ENCODE data around the gene GNA15. TPM values are rescaled to one million over a fixed set of nuclear protein-coding genes. Genes with fewer than 3 reads are reported as not detected.

The GNA15 gene
- total and polyA plus RNA-seq, 8 donors = 0.19 to 3.0 (median 1.3) TPM

- ATAC-seq = no peak
- Histone ChIP-seq H3K9me3 (no peaks in the 10 kb centered on the region), H3K36me3 (no peaks in the 10 kb centered on the region), H3K27ac (peak overlapping the region in 1 of 4 donors; percentile 15), H3K27me3 (no peaks in the 10 kb centered on the region), H3K4me1 (peaks cover 26 to 36% (median 29%) of the 10 kb centered on the region in 3 donors), H3K4me3 (peak overlapping the region; percentile 72 to 97 (median 94))
- no peak for TF ChIP-seq CTCF (IDR thresholded peaks at IDR 0.05)
- FAIRE-seq = no peak
- intact Hi-C loops (cut with DNase I) = no loop called here
- WGBS, 2 donors = 3% methylated on average over 31 of the region's 31 CpGs
- peak in 3 of 6 donors; percentile 39 to 76 (median 55) for DNase-seq
These were observed 40.2 kb upstream of the GNA15 start for GRCh38 chr19:3095441-3096191.

GRCh38 chr19:3096267-3096901 is 39.4 kb upstream of the GNA15 start:
- H3K27me3 ChIP-seq = no peaks in the 10 kb centered on the region
- WGBS, 2 donors = 16 to 20% methylated on average over 25 of the region's 25 CpGs

GRCh38 chr19:3096902-3097326 is 38.9 kb upstream of the GNA15 start:
- FAIRE-seq (no peak), DNase-seq (peak in 1 of 6 donors; percentile 67), ATAC-seq (no peak)
- Histone ChIP-seq H3K27me3 (no peaks in the 10 kb centered on the region), H3K4me3 (peak overlapping the region in 2 of 4 donors; percentile 94 to 97), H3K9me3 (no peaks in the 10 kb centered on the region), H3K36me3 (no peaks in the 10 kb centered on the region), H3K4me1 (peaks cover 26 to 36% (median 29%) of the 10 kb centered on the region in 3 donors), H3K27ac (peak overlapping the region in 3 of 4 donors; percentile 30 to 62 (median 53))
- intact Hi-C loops (cut with DNase I) = no loop called here
- TF ChIP-seq CTCF (IDR thresholded peaks at IDR 0.05) = no peak
- 14 to 19% methylated on average over 11 of the region's 11 CpGs for whole genome bisulfite sequencing, 2 donors

More at GRCh38 chr19:3096267-3096901, 39.4 kb upstream of the GNA15 start:
- FAIRE-seq (no peak), DNase-seq (peak in 1 of 6 donors; percentile 68), ATAC-seq (no peak)
- H3K4me3 ChIP-seq = peak overlapping the region in 3 of 4 donors; percentile 72 to 97 (median 94)
- intact Hi-C loops (cut with DNase I) = no loop called here
- H3K4me1 ChIP-seq = peaks cover 26 to 36% (median 29%) of the 10 kb centered on the region in 3 donors
- no peak for TF ChIP-seq CTCF (IDR thresholded peaks at IDR 0.05)
- no peaks in the 10 kb centered on the region for H3K36me3 ChIP-seq
- no peaks in the 10 kb centered on the region for H3K9me3 ChIP-seq
- H3K27ac ChIP-seq = peak overlapping the region in 2 of 4 donors; percentile 15 to 30

- ATAC-seq (peak in 1 of 4 donors; percentile 37), DNase-seq (peak in 2 of 6 donors; percentile 42 to 60), FAIRE-seq (no peak)
- no peaks in the 10 kb centered on the region for H3K36me3 ChIP-seq
- peak overlapping the region; percentile 30 to 62 (median 44) for H3K27ac ChIP-seq
- no peak for TF ChIP-seq CTCF (IDR thresholded peaks at IDR 0.05)
- intact Hi-C loops (cut with DNase I) = no loop called here
- no peaks in the 10 kb centered on the region for H3K27me3 ChIP-seq
- H3K9me3 ChIP-seq = no peaks in the 10 kb centered on the region
- H3K4me3 ChIP-seq = peak overlapping the region in 1 of 4 donors; percentile 94
- WGBS, 2 donors = 18 to 21% methylated on average over 24 of the region's 24 CpGs
- H3K4me1 ChIP-seq = peaks cover 26 to 36% (median 29%) of the 10 kb centered on the region in 3 donors
These were observed 38.4 kb upstream of the GNA15 start for GRCh38 chr19:3097442-3097871.

All from pancreas (tissue), 10 donors.